Forelimb muscle (tissue), 1 donor: ENCODE measurements around the gene TBC1D1. TPM values are rescaled to one million over a fixed set of nuclear protein-coding genes. Genes with fewer than 3 reads are reported as not detected.

ENCODE experiments used
- DNase-seq: peaks from one replicate; pipeline ENCODE4 v3.0.0-alpha.2; 2013; ENCODE audit warnings: low read depth
- polyA plus RNA-seq: library from polyadenylated mRNA; unstranded; fragments of 120-200 nt; gene quantifications from one replicate; pipeline ENCODE4 v1.2.1, GENCODE V29; 2013; ENCODE audit not compliant: insufficient read length

Gene TBC1D1
- polyA plus RNA-seq, 1 donor: 53.7 TPM

GRCh38 chr4:38167973-38168372 is 277.1 kb downstream of the TBC1D1 start:
- no peak for DNase-seq

GRCh38 chr4:38169524-38169923 is 278.6 kb downstream of the TBC1D1 start:
- no peak for DNase-seq

GRCh38 chr4:38170338-38171169 is 279.7 kb downstream of the TBC1D1 start:
- DNase-seq: peak; percentile 67

- DNase-seq: no peak
These were observed 281.2 kb downstream of the TBC1D1 start for GRCh38 chr4:38172078-38172477.

GRCh38 chr4:38173935-38174518 is 283.1 kb downstream of the TBC1D1 start:
- DNase-seq: no peak

GRCh38 chr4:38174801-38175200 is 283.9 kb downstream of the TBC1D1 start:
- no peak for DNase-seq

GRCh38 chr4:38176165-38176564 is 285.3 kb downstream of the TBC1D1 start:
- DNase-seq: no peak

GRCh38 chr4:38177035-38177546 is 286.2 kb downstream of the TBC1D1 start:
- no peak for DNase-seq

- DNase-seq: no peak
These were observed 286.9 kb downstream of the TBC1D1 start for GRCh38 chr4:38177641-38178391.

- DNase-seq: no peak
These were observed 287.6 kb downstream of the TBC1D1 start for GRCh38 chr4:38178392-38178995.

- no peak for DNase-seq
These were observed 288.9 kb downstream of the TBC1D1 start for GRCh38 chr4:38179690-38180377.

GRCh38 chr4:38180456-38180855 is 289.6 kb downstream of the TBC1D1 start:
- no peak for DNase-seq

- no peak for DNase-seq
These were observed 290.4 kb downstream of the TBC1D1 start for GRCh38 chr4:38181286-38181685.

GRCh38 chr4:38182334-38182998 is 291.6 kb downstream of the TBC1D1 start:
- no peak for DNase-seq

- DNase-seq: no peak
These were observed 293.5 kb downstream of the TBC1D1 start for GRCh38 chr4:38184404-38184803.

GRCh38 chr4:38185406-38186144 is 294.7 kb downstream of the TBC1D1 start:
- DNase-seq: no peak

GRCh38 chr4:38188136-38188535 is 297.3 kb downstream of the TBC1D1 start:
- DNase-seq: no peak

- no peak for DNase-seq
These were observed 297.8 kb downstream of the TBC1D1 start for GRCh38 chr4:38188631-38189101.
